HCT116 (cell line): Measurements from ENCODE around the gene ERICH6. TPM values are rescaled to one million over a fixed set of nuclear protein-coding genes. Genes with fewer than 3 reads are reported as not detected.

Experiments used
- ATAC-seq: fragments of 200-7000 bp; cut with Tn5 transposase; 2 replicates; pipeline ENCODE4 v1.9.1; 2020; ENCODE audit warnings: mild to moderate bottlenecking, moderate library complexity
- BruUV-seq: library from RNA; stranded (reverse); fragments of 400-500 nt; replicated peaks from 2 replicates; lab custom pipeline; 2021; lab: Mats Ljungman, UMichigan
- CTCF ChIA-PET: fragments of 300-600 bp; sonication (Branson Sonifier 250); formaldehyde crosslinking; loops from one replicate; lab custom pipeline; 2021; ENCODE audit warnings: antibody characterized with exemption; lab: Charles Lee
- POLR2A ChIA-PET: fragments of 300-600, 350-600 bp; sonication (Branson Sonifier 250); formaldehyde crosslinking; loops from one replicate; lab custom pipeline; 2021; ENCODE audit warnings: antibody characterized with exemption; lab: Charles Lee
- RAD21 ChIA-PET, 2 experiments: fragments of 300-600 bp; sonication (Branson Sonifier 250); formaldehyde crosslinking; loops; one replicate each; lab custom pipeline; 2023; ENCODE audit warnings: low total read pairs in 2 of 2; ENCODE audit not compliant: uncharacterized antibody in 2 of 2, unreplicated experiment in 2 of 2, low non-redundant PET in 1 of 2; lab: Charles Lee
- DNase-seq: peaks from one replicate; pipeline ENCODE4 v3.0.0-alpha.2; 2010; ENCODE audit warnings: low read depth, low spot score
- H2AFZ ChIP-seq: fragments of 200-600 bp; shearing (Covaris generic), sonication (generic); 2 replicates; pipeline ENCODE4 v1.6.1; 2017; ENCODE audit warnings: low read depth, mixed run types, mixed read lengths, antibody characterized with exemption, low read length; ENCODE audit not compliant: poor library complexity, severe bottlenecking
- H3K27ac ChIP-seq: 2 replicates; pipeline ENCODE4 v1.5.1; 2012; ENCODE audit warnings: low read depth, low read length
- H3K27me3 ChIP-seq: fragments of 200-600 bp; sonication (generic); 2 replicates; pipeline ENCODE4 v1.6.1; 2016; ENCODE audit warnings: mixed run types, low read length, mixed read lengths; ENCODE audit not compliant: insufficient read depth
- H3K36me3 ChIP-seq, 2 experiments: fragments of 200-500 bp in 1 of 2; fragments of 200-600 bp in 1 of 2; sonication (Bioruptor generic) in 1 of 2; sonication (generic) in 1 of 2; 2 replicates each; pipeline versions ENCODE4 v1.5.1 to v1.6.1; 2014 to 2016; ENCODE audit warnings: low read length in 2 of 2, inconsistent platforms in 1 of 2, mixed read lengths in 1 of 2, mixed run types in 1 of 2; ENCODE audit not compliant: insufficient read depth in 2 of 2, control insufficient read depth in 1 of 2
- H3K4me1 ChIP-seq, 2 experiments: fragments of 200-600 bp in 1 of 2; sonication (generic) in 1 of 2; 2 replicates each; pipeline versions ENCODE4 v1.5.1 to v1.6.1; 2012 to 2017; ENCODE audit warnings: low read length in 2 of 2, inconsistent platforms in 1 of 2, mild to moderate bottlenecking in 1 of 2, mixed read lengths in 1 of 2, mixed run types in 1 of 2, moderate library complexity in 1 of 2; ENCODE audit not compliant: insufficient read depth in 2 of 2, control insufficient read depth in 1 of 2
- H3K4me2 ChIP-seq: fragments of 200-600 bp; sonication (generic); 2 replicates; pipeline ENCODE4 v1.6.1; 2017; ENCODE audit warnings: mixed run types, low read length, mixed read lengths
- H3K4me3 ChIP-seq, 2 experiments: fragments of 200-600 bp in 1 of 2; sonication (generic) in 1 of 2; replicated peaks in 1 of 2; 2 replicates each; pipeline ENCODE4 v1.5.1; 2011 to 2016; ENCODE audit warnings: low read length in 2 of 2, control low read depth in 1 of 2, low read depth in 1 of 2, mild to moderate bottlenecking in 1 of 2, mixed read lengths in 1 of 2, mixed run types in 1 of 2
- H3K79me2 ChIP-seq: fragments of 200-600 bp; sonication (generic); 2 replicates; pipeline ENCODE4 v1.6.1; 2017; ENCODE audit warnings: mild to moderate bottlenecking, mixed run types, low read length, moderate library complexity, mixed read lengths; ENCODE audit not compliant: insufficient read depth
- H3K9ac ChIP-seq: fragments of 200-600 bp; sonication (generic); 2 replicates; pipeline ENCODE4 v1.6.1; 2016; ENCODE audit warnings: low read length, mixed read lengths
- H3K9me2 ChIP-seq: fragments of 200-600 bp; sonication (generic), shearing (Covaris generic); 2 replicates; pipeline ENCODE4 v1.6.1; 2017; ENCODE audit warnings: mixed run types, mild to moderate bottlenecking, moderate library complexity; ENCODE audit not compliant: insufficient read depth
- H3K9me3 ChIP-seq, 2 experiments: fragments of 200-500 bp in 1 of 2; fragments of 200-600 bp in 1 of 2; sonication (Bioruptor generic) in 1 of 2; sonication (generic) in 1 of 2; 2 replicates each; pipeline ENCODE4 v1.6.1; 2014 to 2017; ENCODE audit warnings: low read length in 2 of 2, mixed read lengths in 2 of 2, inconsistent platforms in 1 of 2, low read depth in 1 of 2, mild to moderate bottlenecking in 1 of 2, mixed run types in 1 of 2, moderate library complexity in 1 of 2; ENCODE audit not compliant: control insufficient read depth in 1 of 2, insufficient read depth in 1 of 2
- H4K20me1 ChIP-seq: fragments of 200-600 bp; sonication (generic), shearing (Covaris generic); 2 replicates; pipeline ENCODE4 v1.6.1; 2017; ENCODE audit warnings: mixed run types, mild to moderate bottlenecking, moderate library complexity; ENCODE audit not compliant: insufficient read depth
- ATF3 ChIP-seq: IDR thresholded peaks from 2 replicates; pipeline ENCODE4 v1.6.1; 2012
- CBX3 ChIP-seq: IDR thresholded peaks from 2 replicates; pipeline ENCODE4 v1.6.1; 2012; ENCODE audit warnings: low read depth
- CTCF ChIP-seq, 3 experiments: fragments of 200-600 bp in 1 of 3; sonication (generic) in 1 of 3; IDR thresholded peaks in 2 of 3; conservative IDR thresholded peaks in 1 of 3; 2 replicates each; pipeline ENCODE4 v1.5.1; 2012 to 2017; ENCODE audit warnings: low read depth in 2 of 3, low read length in 2 of 3, antibody characterized with exemption in 1 of 3, borderline replicate concordance in 1 of 3, control low read depth in 1 of 3, mild to moderate bottlenecking in 1 of 3, mixed read lengths in 1 of 3, mixed run types in 1 of 3, moderate library complexity in 1 of 3; ENCODE audit not compliant: insufficient read depth in 1 of 3
- EGR1 ChIP-seq: IDR thresholded peaks from 2 replicates; pipeline ENCODE4 v1.6.1; 2012; ENCODE audit warnings: low read depth
- JUND ChIP-seq: IDR thresholded peaks from 2 replicates; pipeline ENCODE4 v1.6.1; 2012
- MAX ChIP-seq: IDR thresholded peaks from 2 replicates; pipeline ENCODE4 v1.6.1; 2012
- POLR2A ChIP-seq: IDR thresholded peaks from 2 replicates; pipeline ENCODE4 v1.7.0; 2011; ENCODE audit warnings: borderline replicate concordance; ENCODE audit not compliant: insufficient read depth, insufficient read length; ENCODE audit errors: extremely low read depth
- POLR2AphosphoS5 ChIP-seq: IDR thresholded peaks from 2 replicates; pipeline ENCODE4 v1.6.1; 2011; ENCODE audit warnings: mild to moderate bottlenecking, low read depth, low read length, moderate library complexity
- RAD21 ChIP-seq: IDR thresholded peaks from 2 replicates; pipeline ENCODE4 v1.6.1; 2012; ENCODE audit warnings: low read depth, mild to moderate bottlenecking
- REST ChIP-seq: IDR thresholded peaks from 2 replicates; pipeline ENCODE4 v1.6.1; 2012; ENCODE audit warnings: low read depth
- SP1 ChIP-seq: IDR thresholded peaks from 2 replicates; pipeline ENCODE4 v1.6.1; 2012; ENCODE audit warnings: low read depth
- SRF ChIP-seq: IDR thresholded peaks from 2 replicates; pipeline ENCODE4 v1.6.1; 2012; ENCODE audit warnings: low read depth
- ZBTB33 ChIP-seq: IDR thresholded peaks from 2 replicates; pipeline ENCODE4 v1.6.1; 2011; ENCODE audit warnings: mild to moderate bottlenecking, low read length, moderate library complexity; ENCODE audit not compliant: insufficient replicate concordance; ENCODE audit errors: extremely low read depth
- ZFX ChIP-seq: fragments of 450-650 bp; IDR thresholded peaks from 2 replicates; pipeline ENCODE4 v1.6.1; 2017
- ZNF274 ChIP-seq: fragments of 200-500 bp; sonication (Bioruptor generic); IDR thresholded peaks from 2 replicates; pipeline ENCODE4 v1.6.1; 2014; ENCODE audit warnings: mild to moderate bottlenecking, low read depth, low read length, inconsistent platforms
- intact Hi-C: fragments of 100-400 bp; cut with micrococcal nuclease; formaldehyde crosslinking; loops from 2 replicates; pipeline ENCODE4 v1.10.0; 2022
- total RNA-seq: library from RNA; stranded (reverse); gene quantifications from one replicate; pipeline ENCODE4 v1.2.1, GENCODE V29; 2021; ENCODE audit not compliant: unreplicated experiment

ERICH6 gene
- total RNA-seq, 1 experiment from 2014 or later: not detected

- H3K79me2 ChIP-seq: peaks cover 3% of the 10 kb centered on the region; the same call in 1 of the 2 replicates
- ChIA-PET POLR2A (no interaction called here), CTCF (no interaction called here), RAD21 (interaction anchor here in 1 of 2 experiments (0.6 kb wide), 1 partner anchor 1270 kb away, joined by 12 read pairs; no protein-coding TSS in a partner anchor)
- no peak overlapping the region for H3K9ac ChIP-seq
- no peaks in the 10 kb centered on the region for H3K9me3 ChIP-seq
- H3K27me3 ChIP-seq: no peaks in the 10 kb centered on the region
- ATAC-seq (no peak), DNase-seq (no peak)
- no peaks in the 10 kb centered on the region for H3K9me2 ChIP-seq
- no peak overlapping the region for H3K4me2 ChIP-seq
- H2AFZ ChIP-seq: no peak overlapping the region
- BruUV-seq: no TSS peak
- peaks cover 0 to 2% of the 10 kb centered on the region in 2 experiments; a peak in 1 of 4 replicates for H3K36me3 ChIP-seq
- H4K20me1 ChIP-seq: peaks cover 4% of the 10 kb centered on the region; the same call in 1 of the 2 replicates
- H3K4me1 ChIP-seq: peaks cover 17 to 26% of the 10 kb centered on the region in 2 experiments
- intact Hi-C loops: no loop called here
- no peak overlapping the region for H3K27ac ChIP-seq
- no peak for TF ChIP-seq CTCF (IDR thresholded peaks at IDR 0.05 in 2 of 3, conservative IDR thresholded peaks at IDR 0.05 in 1 of 3; ENCODE audit: borderline replicate concordance in 1 of 3, insufficient read depth in 1 of 3, low read depth in 2 of 3, low read length in 2 of 3)
- no peak for TF ChIP-seq POLR2AphosphoS5
- no peak for TF ChIP-seq CBX3
- TF ChIP-seq POLR2A: no peak
- no peak for TF ChIP-seq SP1
- no peak for TF ChIP-seq SRF
- no peak for TF ChIP-seq RAD21
- no peak for TF ChIP-seq ZNF274
- no peak for TF ChIP-seq ZFX
- no peak for TF ChIP-seq JUND
- TF ChIP-seq EGR1: no peak
- no peak for TF ChIP-seq REST
- no peak for TF ChIP-seq MAX
- TF ChIP-seq ATF3: no peak
- no peak for TF ChIP-seq ZBTB33
- TF ChIP-seq, all 23 proteins: peak for 0
- H3K4me3 ChIP-seq: no peak overlapping the region
Measured at GRCh38 chr3:150736316-150736719, 32.6 kb upstream of the ERICH6 start.
